ENCODE data around the gene NAP1L1.

The NAP1L1 gene

DNA sequence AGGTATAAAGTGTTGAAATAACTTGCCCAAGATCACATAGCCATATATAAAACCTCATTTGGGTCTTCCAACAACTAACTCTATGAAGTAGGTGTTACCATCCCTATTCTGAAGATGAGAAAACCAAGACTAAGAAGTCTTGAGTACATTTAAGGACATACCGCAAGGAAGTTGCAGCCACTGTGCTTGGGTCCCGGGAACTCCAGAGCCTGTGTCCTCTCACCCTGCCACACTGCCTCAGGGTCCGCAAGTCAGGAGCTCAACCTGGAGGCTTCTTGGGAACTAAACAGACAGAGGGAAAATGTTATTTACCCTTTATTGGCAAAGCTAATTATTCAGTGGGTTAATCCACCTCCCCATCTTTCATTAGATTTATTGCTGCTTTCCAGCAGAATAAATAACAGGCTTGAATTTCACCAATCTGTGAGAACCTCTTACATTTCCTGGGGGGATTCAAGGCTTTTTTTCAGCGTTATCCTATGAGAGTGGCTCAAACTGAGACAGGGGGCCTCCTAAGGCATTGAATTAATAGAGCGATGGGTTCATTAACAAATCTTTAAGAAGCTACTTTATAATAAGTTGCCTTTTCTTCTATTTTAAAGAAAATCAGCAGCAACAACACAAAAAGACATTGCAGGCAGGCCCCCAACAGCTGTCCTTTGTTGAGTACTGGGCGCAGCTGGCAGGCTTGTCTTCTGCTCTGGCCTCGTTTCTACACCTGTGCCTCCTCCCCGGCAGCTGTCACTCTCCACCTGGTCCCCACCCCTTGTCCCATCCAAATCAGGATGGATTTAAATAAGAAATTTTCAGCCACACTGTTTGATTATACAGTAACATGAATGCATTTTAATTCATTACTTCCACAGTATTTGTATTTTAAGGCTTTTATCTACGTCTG lies 78.2 kb downstream of the NAP1L1 start:
- H3K27ac ChIP-seq (ENCODE audit: low read depth in 2 of 2, low read length in 2 of 2) = no peak overlapping the region
- no peak overlapping the region for H3K9ac ChIP-seq (ENCODE audit: low read depth in 1 of 2, low read length in 2 of 2)
- no peaks in the 10 kb centered on the region for H3K27me3 ChIP-seq (ENCODE audit: control insufficient read depth in 2 of 2, insufficient read depth in 2 of 2, low read length in 2 of 2)
- no peaks in the 10 kb centered on the region for H3K4me1 ChIP-seq (ENCODE audit: control insufficient read depth in 2 of 2, insufficient read depth in 2 of 2, low read length in 2 of 2)
- H3K4me3 ChIP-seq (ENCODE audit: low read length in 2 of 2) = no peak overlapping the region
- no peaks in the 10 kb centered on the region for H3K36me3 ChIP-seq (ENCODE audit: control insufficient read depth in 2 of 2, insufficient read depth in 2 of 2, low read length in 2 of 2)
- no peaks in the 10 kb centered on the region for H3K9me3 ChIP-seq (ENCODE audit: control insufficient read depth in 2 of 2, low read length in 2 of 2)

GRCh38 chr12:76003355-76003638 lies 81.2 kb downstream of the NAP1L1 start:
- H3K27me3 ChIP-seq (ENCODE audit: control insufficient read depth in 2 of 2, insufficient read depth in 2 of 2, low read length in 2 of 2) = no peaks in the 10 kb centered on the region
- no peak overlapping the region for H3K27ac ChIP-seq (ENCODE audit: low read depth in 2 of 2, low read length in 2 of 2)
- no peaks in the 10 kb centered on the region for H3K9me3 ChIP-seq (ENCODE audit: control insufficient read depth in 2 of 2, low read length in 2 of 2)
- no peak overlapping the region for H3K4me3 ChIP-seq (ENCODE audit: low read length in 2 of 2)
- no peaks in the 10 kb centered on the region for H3K36me3 ChIP-seq (ENCODE audit: control insufficient read depth in 2 of 2, insufficient read depth in 2 of 2, low read length in 2 of 2)
- no peaks in the 10 kb centered on the region for H3K4me1 ChIP-seq (ENCODE audit: control insufficient read depth in 2 of 2, insufficient read depth in 2 of 2, low read length in 2 of 2)
- no peak overlapping the region for H3K9ac ChIP-seq (ENCODE audit: low read depth in 1 of 2, low read length in 2 of 2)

- Histone ChIP-seq H3K27ac (ENCODE audit: low read depth in 2 of 2, low read length in 2 of 2) (no peak overlapping the region), H3K36me3 (ENCODE audit: control insufficient read depth in 2 of 2, insufficient read depth in 2 of 2, low read length in 2 of 2) (no peaks in the 10 kb centered on the region), H3K27me3 (ENCODE audit: control insufficient read depth in 2 of 2, insufficient read depth in 2 of 2, low read length in 2 of 2) (no peaks in the 10 kb centered on the region), H3K9me3 (ENCODE audit: control insufficient read depth in 2 of 2, low read length in 2 of 2) (no peaks in the 10 kb centered on the region), H3K9ac (ENCODE audit: low read depth in 1 of 2, low read length in 2 of 2) (no peak overlapping the region), H3K4me1 (ENCODE audit: control insufficient read depth in 2 of 2, insufficient read depth in 2 of 2, low read length in 2 of 2) (no peaks in the 10 kb centered on the region), H3K4me3 (ENCODE audit: low read length in 2 of 2) (no peak overlapping the region)
Measured at GRCh38 chr12:76002598-76003354, 81.7 kb downstream of the NAP1L1 start.

DNA sequence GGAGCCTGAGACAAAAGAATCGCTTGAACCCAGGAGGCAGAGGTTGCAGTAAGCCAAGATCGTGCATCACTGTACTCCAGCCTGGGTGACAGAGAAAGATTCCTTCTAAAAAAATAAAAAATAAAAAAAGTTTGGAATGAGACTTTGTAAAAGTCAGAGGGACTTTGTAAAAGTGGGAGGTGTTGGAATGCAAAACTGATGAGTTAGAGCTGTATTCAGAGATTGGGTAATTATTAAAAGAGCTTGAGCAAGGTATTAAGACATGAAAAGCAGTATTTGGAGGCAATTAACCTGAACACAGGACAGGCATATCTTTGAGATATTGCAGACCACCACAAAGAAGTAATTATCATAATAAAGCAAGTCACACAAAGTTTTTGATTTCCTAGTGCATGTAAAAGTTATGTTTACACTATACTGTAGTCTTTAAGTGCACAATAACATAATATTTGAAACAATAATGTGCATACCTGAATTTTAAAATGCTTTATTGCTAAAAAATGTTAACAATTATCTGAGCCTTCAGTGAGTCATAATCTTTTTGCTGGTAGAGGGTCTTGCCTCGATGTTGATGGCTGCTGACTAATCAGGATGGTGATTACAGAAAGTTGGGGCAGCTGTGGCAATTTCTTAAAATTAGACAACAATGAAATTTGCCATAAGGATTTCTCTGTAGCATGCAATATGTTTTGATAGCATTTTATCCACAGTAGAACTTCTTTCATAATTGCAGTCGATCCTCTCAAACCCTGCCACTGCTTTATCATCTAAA lies 86.0 kb downstream of the NAP1L1 start:
- Histone ChIP-seq H3K4me3 (ENCODE audit: low read length in 2 of 2) (no peak overlapping the region), H3K27me3 (ENCODE audit: control insufficient read depth in 2 of 2, insufficient read depth in 2 of 2, low read length in 2 of 2) (no peaks in the 10 kb centered on the region), H3K4me1 (ENCODE audit: control insufficient read depth in 2 of 2, insufficient read depth in 2 of 2, low read length in 2 of 2) (no peaks in the 10 kb centered on the region), H3K27ac (ENCODE audit: low read depth in 2 of 2, low read length in 2 of 2) (no peak overlapping the region), H3K36me3 (ENCODE audit: control insufficient read depth in 2 of 2, insufficient read depth in 2 of 2, low read length in 2 of 2) (no peaks in the 10 kb centered on the region), H3K9me3 (ENCODE audit: control insufficient read depth in 2 of 2, low read length in 2 of 2) (no peaks in the 10 kb centered on the region), H3K9ac (ENCODE audit: low read depth in 1 of 2, low read length in 2 of 2) (no peak overlapping the region)

GRCh38 chr12:75997658-75998057 lies 86.8 kb downstream of the NAP1L1 start:
- H3K27me3 ChIP-seq (ENCODE audit: control insufficient read depth in 2 of 2, insufficient read depth in 2 of 2, low read length in 2 of 2) = no peaks in the 10 kb centered on the region

GRCh38 chr12:75996861-75997447 lies 87.5 kb downstream of the NAP1L1 start:
- Histone ChIP-seq H3K36me3 (ENCODE audit: control insufficient read depth in 2 of 2, insufficient read depth in 2 of 2, low read length in 2 of 2) (no peaks in the 10 kb centered on the region), H3K27ac (ENCODE audit: low read depth in 2 of 2, low read length in 2 of 2) (no peak overlapping the region), H3K4me3 (ENCODE audit: low read length in 2 of 2) (no peak overlapping the region), H3K27me3 (ENCODE audit: control insufficient read depth in 2 of 2, insufficient read depth in 2 of 2, low read length in 2 of 2) (no peaks in the 10 kb centered on the region), H3K4me1 (ENCODE audit: control insufficient read depth in 2 of 2, insufficient read depth in 2 of 2, low read length in 2 of 2) (no peaks in the 10 kb centered on the region), H3K9me3 (ENCODE audit: control insufficient read depth in 2 of 2, low read length in 2 of 2) (no peaks in the 10 kb centered on the region), H3K9ac (ENCODE audit: low read depth in 1 of 2, low read length in 2 of 2) (no peak overlapping the region)

More at GRCh38 chr12:75997658-75998057, 86.8 kb downstream of the NAP1L1 start:
- Histone ChIP-seq H3K4me1 (ENCODE audit: control insufficient read depth in 2 of 2, insufficient read depth in 2 of 2, low read length in 2 of 2) (no peaks in the 10 kb centered on the region), H3K27ac (ENCODE audit: low read depth in 2 of 2, low read length in 2 of 2) (no peak overlapping the region), H3K9me3 (ENCODE audit: control insufficient read depth in 2 of 2, low read length in 2 of 2) (no peaks in the 10 kb centered on the region), H3K4me3 (ENCODE audit: low read length in 2 of 2) (no peak overlapping the region), H3K36me3 (ENCODE audit: control insufficient read depth in 2 of 2, insufficient read depth in 2 of 2, low read length in 2 of 2) (no peaks in the 10 kb centered on the region), H3K9ac (ENCODE audit: low read depth in 1 of 2, low read length in 2 of 2) (no peak overlapping the region)

- no peaks in the 10 kb centered on the region for H3K9me3 ChIP-seq (ENCODE audit: control insufficient read depth in 2 of 2, low read length in 2 of 2)
- H3K27ac ChIP-seq (ENCODE audit: low read depth in 2 of 2, low read length in 2 of 2) = no peak overlapping the region
- H3K4me1 ChIP-seq (ENCODE audit: control insufficient read depth in 2 of 2, insufficient read depth in 2 of 2, low read length in 2 of 2) = no peaks in the 10 kb centered on the region
- H3K27me3 ChIP-seq (ENCODE audit: control insufficient read depth in 2 of 2, insufficient read depth in 2 of 2, low read length in 2 of 2) = no peaks in the 10 kb centered on the region
- no peak overlapping the region for H3K9ac ChIP-seq (ENCODE audit: low read depth in 1 of 2, low read length in 2 of 2)
- H3K36me3 ChIP-seq (ENCODE audit: control insufficient read depth in 2 of 2, insufficient read depth in 2 of 2, low read length in 2 of 2) = no peaks in the 10 kb centered on the region
- no peak overlapping the region for H3K4me3 ChIP-seq (ENCODE audit: low read length in 2 of 2)
Measured at GRCh38 chr12:75995691-75996090, 88.8 kb downstream of the NAP1L1 start.

DNA sequence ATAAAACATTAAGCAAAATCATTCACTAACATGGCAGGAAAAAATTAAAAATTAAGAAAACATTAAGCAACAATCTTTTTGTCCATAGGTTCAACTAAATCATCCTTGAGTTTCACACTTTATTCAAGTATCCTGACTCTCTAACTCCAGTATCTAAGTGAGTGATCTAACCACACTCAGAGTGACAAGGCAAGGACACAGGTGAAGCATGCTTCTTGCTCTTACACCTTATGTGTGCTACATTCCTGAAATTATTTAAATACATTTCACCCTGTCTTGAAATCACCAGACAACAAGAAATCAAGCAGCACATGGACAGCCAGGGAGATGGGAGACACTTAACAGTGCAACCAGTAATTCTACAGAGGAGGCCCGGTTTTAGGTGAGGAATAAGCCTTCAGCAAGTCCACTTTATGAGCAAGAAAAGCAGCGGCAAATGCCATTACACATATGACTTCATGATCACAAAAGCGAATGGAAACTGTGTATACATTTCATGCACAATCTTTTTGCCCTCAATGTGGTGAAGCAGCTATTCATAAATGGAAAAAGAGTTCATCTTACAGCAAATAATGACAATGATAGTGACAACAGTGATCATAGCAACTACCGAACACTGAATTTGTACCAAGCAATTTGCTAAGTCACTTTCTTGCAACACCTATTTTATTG lies 90.3 kb downstream of the NAP1L1 start:
- H3K9me3 ChIP-seq (ENCODE audit: control insufficient read depth in 2 of 2, low read length in 2 of 2) = no peaks in the 10 kb centered on the region
- H3K9ac ChIP-seq (ENCODE audit: low read depth in 1 of 2, low read length in 2 of 2) = no peak overlapping the region
- H3K4me3 ChIP-seq (ENCODE audit: low read length in 2 of 2) = no peak overlapping the region
- H3K27me3 ChIP-seq (ENCODE audit: control insufficient read depth in 2 of 2, insufficient read depth in 2 of 2, low read length in 2 of 2) = no peaks in the 10 kb centered on the region
- no peaks in the 10 kb centered on the region for H3K4me1 ChIP-seq (ENCODE audit: control insufficient read depth in 2 of 2, insufficient read depth in 2 of 2, low read length in 2 of 2)
- H3K36me3 ChIP-seq (ENCODE audit: control insufficient read depth in 2 of 2, insufficient read depth in 2 of 2, low read length in 2 of 2) = no peaks in the 10 kb centered on the region
- H3K27ac ChIP-seq (ENCODE audit: low read depth in 2 of 2, low read length in 2 of 2) = no peak overlapping the region

DNA sequence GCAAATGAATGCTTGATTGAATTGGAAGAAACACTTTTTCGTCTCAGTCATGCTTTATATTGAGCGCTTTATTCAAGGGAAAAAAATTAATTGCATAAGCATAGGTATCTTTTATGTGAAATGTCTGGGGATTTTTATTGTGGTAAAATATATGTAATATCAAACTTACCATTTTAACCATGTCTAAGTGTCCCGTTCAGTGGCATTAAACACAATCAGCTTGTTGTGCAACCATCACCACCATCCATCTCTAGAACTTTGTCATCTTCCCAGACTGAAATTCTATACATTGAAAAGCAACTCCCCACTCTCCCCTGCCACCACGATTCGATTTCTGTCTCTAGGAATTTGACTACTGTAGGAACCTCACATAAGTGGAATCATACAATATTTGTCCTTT lies 92.7 kb downstream of the NAP1L1 start:
- Histone ChIP-seq H3K9me3 (ENCODE audit: control insufficient read depth in 2 of 2, low read length in 2 of 2) (no peaks in the 10 kb centered on the region), H3K4me3 (ENCODE audit: low read length in 2 of 2) (no peak overlapping the region), H3K27me3 (ENCODE audit: control insufficient read depth in 2 of 2, insufficient read depth in 2 of 2, low read length in 2 of 2) (no peaks in the 10 kb centered on the region), H3K4me1 (ENCODE audit: control insufficient read depth in 2 of 2, insufficient read depth in 2 of 2, low read length in 2 of 2) (no peaks in the 10 kb centered on the region), H3K9ac (ENCODE audit: low read depth in 1 of 2, low read length in 2 of 2) (no peak overlapping the region), H3K36me3 (ENCODE audit: control insufficient read depth in 2 of 2, insufficient read depth in 2 of 2, low read length in 2 of 2) (no peaks in the 10 kb centered on the region), H3K27ac (ENCODE audit: low read depth in 2 of 2, low read length in 2 of 2) (no peak overlapping the region)
